Measurements from ENCODE around the gene ASCL3.
"Not testable (repeated sequence)": the region's sequence is repeated elsewhere in the genome, so short reads cannot be mapped to it uniquely, and the experiment has no call there.

ASCL3 gene, protein sequence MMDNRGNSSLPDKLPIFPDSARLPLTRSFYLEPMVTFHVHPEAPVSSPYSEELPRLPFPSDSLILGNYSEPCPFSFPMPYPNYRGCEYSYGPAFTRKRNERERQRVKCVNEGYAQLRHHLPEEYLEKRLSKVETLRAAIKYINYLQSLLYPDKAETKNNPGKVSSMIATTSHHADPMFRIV

DNA sequence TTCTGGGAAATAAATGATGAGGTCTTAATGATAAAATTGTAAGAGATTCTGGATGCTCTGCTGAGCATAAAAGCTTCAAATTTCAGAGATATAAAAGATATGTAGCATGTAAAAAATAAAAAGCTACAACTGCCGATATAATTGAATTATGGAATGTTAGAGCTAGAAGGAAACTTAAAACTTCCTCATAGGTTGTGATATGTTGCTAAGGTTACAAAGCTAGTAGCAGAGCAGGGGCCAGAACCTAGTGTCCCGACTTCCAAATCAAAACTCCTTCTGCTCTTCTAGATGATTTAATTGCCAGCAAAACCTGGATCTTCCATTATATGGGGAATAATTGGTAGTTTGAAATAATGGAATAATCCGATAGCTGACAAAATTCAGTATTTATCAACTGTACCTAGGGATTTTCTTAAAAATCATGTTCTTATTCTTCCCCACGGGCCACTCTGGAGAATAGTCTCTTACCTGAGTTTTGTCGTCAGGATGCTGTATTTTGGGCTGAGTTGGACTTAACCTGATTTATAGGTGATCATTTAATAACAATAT is at the start of gene ASCL3:
ASCL3 (minus strand) TSS at position 499 of the 549 bp plus-strand sequence. CDS start 4,855 bp downstream, outside the sequence.
- DNase-seq (ENCODE audit: low read depth) = no peak

DNA sequence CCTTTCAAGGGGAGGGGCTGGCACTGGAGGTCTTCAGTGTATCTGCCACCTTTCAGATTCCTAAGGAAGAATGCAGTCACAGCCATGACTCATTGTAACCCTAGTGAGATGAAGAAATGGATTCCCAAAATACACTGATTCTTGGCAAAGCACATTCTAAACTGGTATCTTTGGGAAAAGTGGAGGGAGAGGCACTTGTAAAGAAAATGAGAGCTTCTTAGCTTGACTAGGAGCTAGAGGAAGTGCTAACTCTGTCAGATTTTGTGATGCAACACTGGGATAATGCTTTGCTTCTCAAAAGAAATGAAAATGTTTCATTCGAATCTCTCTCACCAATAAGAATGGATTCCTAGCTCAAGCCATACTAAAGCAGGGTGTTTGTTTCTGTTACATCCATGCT is 46.6 kb upstream of the ASCL3 start:
- no peak for DNase-seq (ENCODE audit: low read depth)

DNA sequence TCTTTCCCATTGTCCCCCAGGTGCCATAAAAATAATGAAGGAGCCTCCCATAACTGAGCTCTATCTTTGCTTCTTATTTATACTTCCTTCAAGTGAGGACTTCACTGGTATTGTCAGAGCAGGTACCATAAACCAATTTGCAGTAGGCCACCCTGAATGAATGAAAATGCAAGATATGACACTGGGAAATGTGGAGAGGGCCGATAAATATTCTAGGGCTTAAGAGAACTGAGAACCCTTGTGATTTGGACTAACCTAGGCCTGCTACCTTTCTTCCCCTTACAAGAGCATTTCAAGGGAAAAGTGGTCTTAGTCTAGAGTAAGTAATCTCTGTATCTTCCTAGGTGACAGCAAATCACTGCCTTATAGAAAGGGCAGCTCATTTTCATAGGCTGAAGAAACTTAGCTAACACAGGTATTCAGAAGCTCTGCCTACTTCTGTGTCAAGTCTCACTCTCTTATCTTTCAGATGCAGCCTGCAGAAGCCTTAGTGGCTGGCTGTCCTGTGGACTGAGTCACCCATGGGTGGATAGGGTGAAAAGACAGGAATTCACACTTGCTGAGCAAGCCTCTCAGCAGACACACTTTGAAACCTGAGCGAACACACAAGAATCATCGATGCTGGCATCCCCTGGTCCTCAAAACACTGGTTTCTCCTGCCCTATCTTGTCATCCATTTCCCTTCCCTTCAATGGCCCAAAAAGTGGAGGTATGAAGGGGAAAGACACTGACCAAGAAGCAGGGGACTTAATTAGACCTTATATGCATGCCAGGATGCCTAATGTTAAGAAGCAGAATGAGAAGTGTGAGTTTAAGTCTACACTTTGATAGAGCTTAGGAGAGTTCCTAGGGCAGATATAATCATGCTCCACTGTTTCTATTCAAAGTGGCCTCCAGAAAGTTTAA is 45.8 kb upstream of the ASCL3 start:
- no peak for DNase-seq (ENCODE audit: low read depth)

DNA sequence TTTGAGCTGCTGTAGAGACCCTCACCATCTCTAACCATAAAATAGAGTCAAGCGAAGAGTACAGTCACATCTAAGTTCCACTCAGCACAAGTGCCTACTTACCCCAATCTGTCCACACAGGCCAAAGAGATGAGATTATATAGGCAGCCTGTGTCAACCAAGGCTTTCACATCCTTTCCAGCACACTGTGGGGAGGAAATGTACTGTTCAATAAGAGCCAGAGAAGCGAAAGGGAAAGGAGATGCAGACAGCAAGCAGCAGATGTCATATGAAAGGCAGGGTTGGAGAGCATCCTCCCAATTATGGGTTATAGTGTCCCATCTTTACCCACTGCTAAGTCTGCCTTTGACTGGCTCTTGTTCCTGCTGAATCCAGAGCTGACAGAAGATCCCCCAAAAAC is 44.6 kb upstream of the ASCL3 start:
- no peak for DNase-seq (ENCODE audit: low read depth)

DNA sequence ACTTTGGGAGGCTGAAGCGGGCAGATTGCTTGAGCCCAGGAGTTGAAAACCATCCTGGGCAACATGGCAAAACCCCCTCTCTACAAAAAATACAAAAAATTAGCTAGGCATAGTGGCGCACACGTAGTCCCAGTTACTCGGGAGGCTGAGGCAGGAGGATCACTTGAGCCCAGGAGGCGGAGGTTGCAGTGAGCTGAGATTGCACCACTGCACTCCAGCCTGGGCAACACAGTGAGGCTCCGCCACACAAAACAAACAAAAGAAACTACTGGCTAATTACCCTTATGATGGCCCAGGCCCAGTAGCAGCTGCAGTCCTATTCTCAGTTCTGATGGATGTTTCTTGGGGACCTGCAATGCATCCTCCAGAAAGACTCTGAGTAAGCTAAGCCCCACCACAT is 44.0 kb upstream of the ASCL3 start:
- not testable (repeated sequence) for DNase-seq (ENCODE audit: low read depth)

DNA sequence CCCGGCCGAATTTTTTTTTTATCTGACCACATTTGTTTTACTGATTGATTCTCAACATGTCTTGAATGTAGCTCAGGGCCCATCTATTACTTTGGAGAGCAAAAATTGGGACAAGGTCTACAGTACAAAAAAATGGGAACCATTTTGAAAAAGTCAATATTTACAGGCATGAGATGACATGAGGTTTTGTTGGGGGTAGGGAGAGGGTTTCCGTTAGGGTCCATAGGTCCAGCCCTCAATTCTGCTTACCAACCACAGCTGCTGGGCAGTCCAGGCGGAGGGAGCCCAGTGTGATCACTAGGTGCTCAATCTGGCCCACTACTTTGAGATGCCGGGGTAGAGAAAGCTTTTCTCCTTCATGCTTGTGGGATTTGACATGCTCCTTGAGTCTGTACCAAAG is 42.6 kb upstream of the ASCL3 start:
- DNase-seq (ENCODE audit: low read depth) = no peak

DNA sequence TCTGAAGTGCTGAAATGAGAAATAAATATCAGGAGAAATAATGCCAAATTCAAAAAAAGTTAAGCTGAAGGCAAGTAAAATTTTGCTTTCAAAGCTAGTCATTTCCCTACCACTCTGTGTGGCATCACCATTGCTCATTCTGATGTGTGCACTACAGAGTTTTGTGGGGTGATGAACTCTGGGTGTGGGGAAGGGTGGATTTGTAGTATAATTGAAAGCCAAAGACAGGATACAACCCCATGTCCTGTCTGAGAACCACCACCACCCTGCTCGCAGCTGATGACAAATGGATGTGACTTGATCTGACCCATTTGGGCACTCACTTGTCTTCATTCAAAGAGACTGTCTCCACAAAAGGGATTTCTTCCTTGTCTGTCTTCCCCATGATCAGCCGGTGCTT is 40.7 kb upstream of the ASCL3 start:
- DNase-seq (ENCODE audit: low read depth) = no peak

DNA sequence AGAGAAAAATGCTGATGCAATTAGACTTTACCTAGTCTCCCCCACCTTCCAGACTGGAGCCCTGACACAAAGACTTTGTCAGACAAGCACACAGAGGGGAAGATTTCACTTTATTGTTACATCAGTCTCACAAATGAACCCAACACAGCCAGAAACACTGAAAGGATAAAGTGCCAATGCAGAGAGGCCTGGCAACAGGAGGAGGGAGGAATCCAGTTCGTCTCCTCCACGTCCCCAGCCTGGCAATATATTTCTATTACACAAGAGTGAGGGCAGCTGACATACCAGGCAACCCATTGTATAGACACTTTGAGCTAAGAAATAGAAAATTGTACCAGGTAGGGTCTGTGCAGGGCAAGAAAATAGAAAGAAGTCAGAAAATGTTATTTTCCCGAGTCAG is 37.7 kb upstream of the ASCL3 start:
- DNase-seq (ENCODE audit: low read depth) = no peak

DNA sequence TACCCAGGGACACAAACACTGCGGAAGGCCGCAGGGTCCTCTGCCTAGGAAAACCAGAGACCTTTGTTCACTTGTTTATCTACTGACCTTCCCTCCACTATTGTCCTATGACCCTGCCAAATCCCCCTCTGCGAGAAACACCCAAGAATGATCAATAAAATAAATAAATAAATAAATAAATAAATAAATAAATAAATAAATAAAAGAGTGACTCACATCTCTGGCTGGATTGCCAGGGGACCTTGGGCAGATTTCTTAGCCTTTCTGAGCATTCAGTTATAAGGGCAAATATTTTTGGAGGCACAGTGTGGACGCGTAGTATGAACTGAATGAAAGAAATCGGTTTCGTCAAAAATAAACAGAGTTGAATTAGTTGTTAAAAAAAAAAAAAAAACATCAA is 36.5 kb upstream of the ASCL3 start:
- not testable (repeated sequence) for DNase-seq (ENCODE audit: low read depth)

DNA sequence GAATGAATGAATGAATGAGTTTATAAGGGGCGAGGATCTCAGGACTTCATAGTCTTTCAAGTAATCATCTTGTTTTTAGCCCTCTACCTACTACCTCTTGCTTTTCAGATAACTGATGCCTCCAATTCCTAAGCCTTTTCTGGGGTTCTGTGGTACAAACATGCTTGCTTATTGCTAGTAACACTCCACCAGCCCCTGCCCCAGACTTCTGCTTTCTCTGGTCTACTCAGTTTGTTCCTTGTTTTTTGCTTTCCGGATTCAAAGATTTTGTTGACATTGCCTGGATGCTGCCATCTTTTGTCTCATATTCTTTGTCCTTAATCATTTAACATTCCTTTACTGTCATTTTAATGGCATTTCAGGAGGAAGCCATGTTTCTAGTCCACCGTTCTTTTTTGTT is 30.3 kb upstream of the ASCL3 start:
- no peak for DNase-seq (ENCODE audit: low read depth)

DNA sequence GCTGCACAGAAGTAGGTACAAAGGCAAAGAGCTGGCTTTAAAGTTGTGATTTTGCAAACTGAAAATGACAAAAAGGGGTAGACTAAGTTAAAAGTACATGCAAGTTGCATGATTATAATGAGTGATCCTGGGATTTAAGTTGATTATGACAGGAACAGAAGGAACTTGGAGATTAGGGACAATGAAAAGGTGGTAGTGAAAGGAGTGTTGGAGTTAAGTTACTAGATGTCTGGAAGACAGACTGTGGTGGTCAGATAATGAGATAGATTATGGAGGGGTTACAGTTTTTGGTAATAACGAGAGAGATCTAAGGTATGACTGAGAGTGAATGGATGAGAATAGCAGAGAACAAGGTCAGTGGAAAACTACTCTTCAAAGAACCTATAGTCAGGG is 29.1 kb upstream of the ASCL3 start:
- no peak for DNase-seq (ENCODE audit: low read depth)

DNA sequence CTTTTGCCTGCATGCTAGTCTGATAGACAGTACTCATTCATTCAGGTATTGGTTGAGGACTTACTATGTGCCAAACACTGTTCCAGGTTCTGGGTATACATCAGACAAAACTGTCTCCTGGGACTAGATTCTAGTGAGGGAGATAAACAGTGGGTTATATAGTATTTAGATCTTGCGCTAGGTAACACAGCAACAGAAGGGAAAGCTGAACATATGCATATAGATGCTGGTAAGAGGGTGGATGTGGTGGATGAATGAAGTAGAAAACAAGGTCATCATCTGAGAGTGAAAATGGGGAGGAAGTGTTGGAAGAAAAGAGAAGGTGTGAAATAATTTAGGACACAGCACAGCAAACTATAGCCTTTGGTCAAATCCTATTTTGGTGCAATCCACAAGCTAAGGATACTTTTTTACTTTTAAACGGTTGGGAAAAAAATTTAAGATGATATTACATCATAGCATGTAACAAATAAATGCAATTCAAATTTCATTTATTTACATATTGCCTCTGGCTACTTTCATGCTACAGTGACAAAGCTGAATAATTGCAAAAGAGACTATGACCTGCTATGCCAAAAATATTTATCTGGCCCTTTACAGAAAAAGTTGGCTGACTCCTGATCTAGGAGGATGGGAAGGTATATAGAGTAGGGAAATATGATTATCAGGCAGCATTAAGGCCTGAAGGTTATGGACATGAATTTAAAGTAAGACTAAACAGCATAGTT is 28.5 kb upstream of the ASCL3 start:
- DNase-seq (ENCODE audit: low read depth) = no peak

DNA sequence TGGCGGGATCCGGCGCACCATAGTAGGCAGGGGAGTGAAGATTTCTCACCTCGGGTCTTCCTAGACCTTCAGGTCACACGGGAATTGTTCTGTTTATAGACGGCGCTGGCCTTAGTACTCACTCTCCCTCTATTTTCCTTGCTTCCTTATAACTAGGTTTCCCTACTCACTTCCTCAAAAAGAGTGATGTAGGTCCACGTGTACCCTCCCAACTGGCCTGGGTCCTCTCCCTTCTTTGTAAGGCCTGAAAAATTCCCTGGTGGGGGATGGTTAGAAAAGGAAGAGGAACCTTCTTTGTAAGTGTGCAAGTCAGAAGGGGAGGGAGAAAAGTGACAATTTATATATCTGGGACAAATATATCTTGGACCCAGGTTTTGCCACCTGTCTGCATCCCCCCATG is 24.4 kb upstream of the ASCL3 start:
- no peak for DNase-seq (ENCODE audit: low read depth)

DNA sequence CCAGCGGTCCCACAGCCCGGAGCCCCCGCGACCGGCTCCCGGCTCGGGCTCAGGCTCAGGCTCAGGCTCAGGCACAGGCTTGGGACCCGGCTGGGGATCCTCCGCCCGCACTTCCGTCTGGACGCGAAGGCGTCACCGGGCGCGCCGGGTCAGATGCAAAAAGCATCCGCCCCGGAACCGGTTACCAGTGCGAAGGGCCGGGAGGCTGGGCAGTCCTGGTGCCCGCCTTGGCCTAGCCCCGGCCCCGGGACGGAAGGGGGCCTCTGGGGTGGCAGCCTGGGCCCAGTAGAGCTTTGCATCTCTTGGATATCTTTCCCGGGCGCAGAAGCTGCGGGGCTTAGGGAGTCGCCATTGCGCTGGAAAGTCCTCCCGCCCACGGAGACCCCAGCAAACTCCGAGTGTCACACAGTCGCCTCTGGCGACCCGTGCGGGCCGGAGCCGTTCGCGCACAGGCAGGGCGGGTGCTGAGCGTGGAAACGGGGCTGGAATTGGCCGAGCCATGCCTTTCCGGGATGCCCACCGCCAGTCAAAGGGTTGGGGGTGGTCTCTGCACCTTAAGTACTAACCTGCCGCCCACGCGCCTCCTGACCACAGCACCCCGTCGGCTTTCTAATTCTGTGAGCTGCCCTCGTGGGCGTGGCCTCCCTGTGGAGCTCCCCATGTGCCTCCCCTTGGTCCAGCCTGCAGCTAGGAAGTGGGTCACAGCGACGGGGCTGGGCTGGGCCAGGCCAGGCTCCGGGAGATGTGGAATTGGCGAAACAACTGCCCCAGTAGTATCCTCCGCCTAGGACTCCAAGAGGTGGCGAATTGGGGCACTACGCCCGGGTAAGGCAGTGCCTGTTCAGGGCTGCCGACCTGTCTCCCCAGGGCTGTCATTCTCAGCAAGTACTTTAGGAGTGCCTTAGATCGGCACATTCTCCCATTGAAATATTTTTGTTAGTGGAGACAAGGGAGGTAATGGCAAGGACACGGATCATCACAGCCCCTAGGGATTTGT is 21.8 kb upstream of the ASCL3 start, which contains the start of gene TMEM9B:
TMEM9B (minus strand) TSS at position 119 of the 997 bp plus-strand sequence. CDS start 129 bp downstream, outside the sequence.
- DNase-seq (ENCODE audit: low read depth) = peak; percentile 75

DNA sequence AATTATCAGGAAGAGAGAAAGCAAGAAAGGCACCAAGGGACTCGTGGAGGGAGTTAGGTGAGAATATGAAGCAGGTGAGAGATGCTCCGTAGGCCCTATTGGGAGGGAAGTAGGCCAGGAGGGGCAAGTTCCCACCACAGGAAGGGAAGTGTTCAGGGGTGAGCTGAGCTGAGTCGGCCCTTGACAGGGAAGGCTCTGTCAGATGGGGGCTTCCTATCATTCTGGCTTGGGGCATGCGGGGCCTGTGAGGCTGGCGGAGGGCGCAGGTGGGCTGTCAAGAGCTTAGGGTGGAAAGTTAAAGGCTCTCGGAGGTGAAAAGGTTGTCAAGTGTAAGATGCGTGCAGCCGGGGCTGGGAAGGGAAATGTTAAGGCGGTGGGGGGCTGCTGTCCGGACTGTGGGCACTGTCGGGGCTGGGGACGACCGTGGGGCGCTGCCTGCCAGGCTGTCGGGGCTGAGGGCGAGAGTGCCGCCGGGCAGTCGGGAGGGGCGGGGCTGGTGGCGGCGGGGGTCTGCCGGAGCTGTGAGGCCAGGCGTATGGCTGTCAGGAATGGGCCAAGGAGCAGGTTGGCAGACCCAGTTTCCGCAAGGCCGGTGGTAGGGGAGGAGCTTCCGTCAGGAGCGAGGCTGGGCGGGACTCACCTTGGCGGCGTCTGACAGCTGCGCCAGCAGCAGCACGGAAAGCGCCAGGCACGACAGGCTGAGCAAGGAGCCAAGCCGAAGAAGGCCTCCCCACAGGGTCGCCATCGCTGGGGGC is 20.9 kb upstream of the ASCL3 start:
- DNase-seq (ENCODE audit: low read depth) = peak; percentile 72

DNA sequence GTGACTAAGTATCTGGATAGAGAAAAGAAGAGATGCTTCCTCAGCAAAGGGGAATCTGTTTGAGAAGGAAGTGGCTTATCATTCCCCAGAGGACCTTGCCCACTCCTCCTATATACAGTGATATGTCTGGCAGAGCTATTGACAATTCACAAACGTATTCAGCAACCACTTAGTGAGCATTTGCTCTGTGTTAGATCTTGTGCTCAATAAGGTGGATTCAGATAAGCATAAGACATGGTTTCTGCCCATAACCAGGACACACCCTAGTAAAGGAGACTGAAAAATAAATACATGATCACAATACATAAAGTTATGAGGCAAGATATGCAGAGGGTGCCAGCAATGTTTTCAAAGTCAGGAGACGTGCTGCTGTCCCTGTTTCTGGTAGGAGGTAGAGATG is 20.0 kb upstream of the ASCL3 start:
- no peak for DNase-seq (ENCODE audit: low read depth)

DNA sequence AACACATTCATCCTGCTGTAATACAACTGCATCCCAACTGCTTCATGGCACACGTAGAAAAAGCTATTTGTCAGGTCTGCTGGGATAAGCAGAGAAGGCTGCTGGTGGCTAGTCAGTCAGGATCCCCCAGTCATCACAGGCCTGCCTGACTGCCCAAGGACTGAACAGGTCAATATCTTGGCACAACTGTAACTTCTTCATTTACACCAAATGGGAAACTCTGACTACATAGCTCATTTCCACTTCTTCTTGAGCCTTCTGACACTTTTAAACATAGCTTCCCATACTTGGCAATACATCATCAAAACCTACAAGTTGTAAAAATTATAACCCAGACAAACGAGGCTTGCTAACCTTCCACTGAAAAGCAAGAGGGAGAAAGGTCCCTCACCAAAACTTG is 18.6 kb upstream of the ASCL3 start:
- no peak for DNase-seq (ENCODE audit: low read depth)

DNA sequence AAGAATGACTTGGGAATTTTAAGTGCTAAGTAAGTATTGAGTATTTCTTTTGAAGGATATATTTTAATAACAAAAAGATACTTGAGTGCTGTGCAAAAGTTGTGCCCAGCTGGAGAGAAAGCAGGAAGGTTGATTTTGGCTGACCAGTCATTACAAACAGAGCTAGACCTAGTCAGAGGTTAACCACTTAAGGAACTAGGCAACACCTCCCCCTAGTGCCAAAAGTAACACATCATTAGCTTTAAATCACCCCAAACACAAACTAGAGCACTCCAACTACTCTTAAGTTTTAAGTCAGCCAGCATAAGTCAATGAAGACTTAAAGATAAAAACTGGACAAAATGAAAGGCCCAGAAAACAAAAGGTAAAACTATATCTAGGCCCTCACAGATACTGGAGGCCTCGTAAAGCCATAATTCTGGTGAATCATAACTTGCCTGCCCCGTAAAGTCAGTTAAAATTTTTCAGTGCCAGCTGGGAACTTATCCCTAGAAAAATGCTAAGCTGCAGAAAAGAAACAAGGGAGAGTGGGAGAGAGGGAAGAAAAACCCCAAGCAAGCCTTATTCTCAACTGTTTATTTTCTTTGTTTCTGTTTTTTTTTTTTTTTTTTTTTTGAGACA is 16.8 kb upstream of the ASCL3 start:
- peak; percentile 16 for DNase-seq (ENCODE audit: low read depth)

DNA sequence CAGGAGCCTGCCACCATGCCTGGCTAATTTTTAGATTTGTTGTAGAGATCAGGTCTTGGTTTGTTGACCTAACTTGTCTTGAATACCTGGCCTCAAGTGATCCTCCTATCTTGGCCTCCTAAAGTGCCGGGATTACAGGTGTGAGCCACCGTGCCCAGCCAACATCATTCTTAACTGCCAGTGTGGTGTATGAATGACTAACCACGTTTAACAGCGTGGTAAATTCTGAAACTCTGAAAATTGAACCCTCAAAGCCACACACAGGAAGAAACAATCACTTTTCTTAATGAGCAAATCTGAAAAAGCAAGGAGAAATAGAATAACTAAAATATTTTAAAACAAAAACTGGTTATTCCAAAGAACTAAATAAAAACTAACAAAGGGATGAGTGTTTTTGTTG is 14.0 kb upstream of the ASCL3 start:
- no peak for DNase-seq (ENCODE audit: low read depth)

DNA sequence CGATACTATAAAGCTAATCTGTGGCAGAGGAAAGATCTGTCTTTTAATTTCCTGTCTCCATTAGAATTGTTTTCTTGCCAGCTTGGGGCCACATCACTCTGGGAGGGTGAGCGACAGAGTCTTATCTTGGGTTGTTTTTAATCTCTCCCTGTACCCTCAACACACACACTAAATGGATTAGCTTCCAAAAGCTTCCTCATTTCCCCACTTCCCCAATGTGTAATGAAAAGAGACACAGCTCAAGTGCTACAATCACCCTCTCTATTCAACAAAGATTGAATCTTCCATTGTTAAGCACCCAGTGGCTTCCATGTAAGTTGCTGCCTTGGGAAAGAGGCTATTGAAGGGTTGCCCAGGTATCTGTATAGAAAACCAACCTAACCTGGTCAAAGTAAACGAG is 6.1 kb upstream of the ASCL3 start:
- no peak for DNase-seq (ENCODE audit: low read depth)
